ENCODE data around the gene KLHL6. TPM values are rescaled to one million over a fixed set of nuclear protein-coding genes. Genes with fewer than 3 reads are reported as not detected.

KLHL6 gene
- total RNA-seq, 1 donor from 2014 or later: 46.1 TPM

DNA sequence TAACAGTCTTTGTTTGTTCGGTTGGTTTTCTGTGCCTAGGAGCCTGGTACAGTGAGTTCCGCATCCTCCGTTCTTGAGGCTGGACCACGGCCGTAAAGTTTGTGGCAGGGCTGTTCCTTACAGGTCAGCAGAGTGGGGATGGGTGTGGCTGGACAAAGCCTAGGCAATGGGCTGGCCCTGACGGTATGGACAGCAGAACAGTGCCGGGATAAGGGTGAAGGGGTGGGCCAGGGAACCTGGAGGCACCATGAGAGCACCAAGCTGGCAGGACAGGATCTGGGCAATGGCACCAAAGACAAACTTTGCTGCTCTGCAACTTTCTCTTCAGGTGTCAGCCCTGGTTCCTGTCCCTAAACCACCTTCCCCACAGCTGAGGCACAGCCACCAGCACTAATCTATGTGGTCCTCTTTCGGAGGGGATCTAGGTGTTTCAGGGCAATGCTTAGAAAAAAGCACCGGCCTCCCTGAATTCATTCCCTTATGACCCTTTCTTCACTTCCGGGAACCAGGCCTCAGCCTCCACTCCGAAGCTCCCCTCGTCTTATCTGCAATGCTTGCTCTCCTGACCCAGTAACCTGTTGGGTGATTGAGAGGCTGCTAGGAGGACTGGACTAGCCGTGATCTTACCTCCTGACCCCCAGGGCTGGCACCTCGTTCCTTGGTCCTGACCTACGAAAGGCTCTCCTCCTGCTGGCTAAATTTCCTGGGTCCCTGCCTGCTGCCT lies 54.4 kb downstream of the KLHL6 start:
- H3K27me3 Mint-ChIP-seq (ENCODE audit: unreplicated experiment): peaks cover 1% of the 10 kb centered on the region
- H3K4me3 Mint-ChIP-seq (ENCODE audit: unreplicated experiment): peak overlapping the region; percentile 60
- no peak for DNase-seq (ENCODE audit: low spot score)
- peaks cover 74% of the 10 kb centered on the region for H3K36me3 Mint-ChIP-seq (ENCODE audit: low read depth, unreplicated experiment)
- peaks cover 3% of the 10 kb centered on the region for H3K4me1 Mint-ChIP-seq (ENCODE audit: unreplicated experiment)
- TF ChIP-seq, protein P1, sequence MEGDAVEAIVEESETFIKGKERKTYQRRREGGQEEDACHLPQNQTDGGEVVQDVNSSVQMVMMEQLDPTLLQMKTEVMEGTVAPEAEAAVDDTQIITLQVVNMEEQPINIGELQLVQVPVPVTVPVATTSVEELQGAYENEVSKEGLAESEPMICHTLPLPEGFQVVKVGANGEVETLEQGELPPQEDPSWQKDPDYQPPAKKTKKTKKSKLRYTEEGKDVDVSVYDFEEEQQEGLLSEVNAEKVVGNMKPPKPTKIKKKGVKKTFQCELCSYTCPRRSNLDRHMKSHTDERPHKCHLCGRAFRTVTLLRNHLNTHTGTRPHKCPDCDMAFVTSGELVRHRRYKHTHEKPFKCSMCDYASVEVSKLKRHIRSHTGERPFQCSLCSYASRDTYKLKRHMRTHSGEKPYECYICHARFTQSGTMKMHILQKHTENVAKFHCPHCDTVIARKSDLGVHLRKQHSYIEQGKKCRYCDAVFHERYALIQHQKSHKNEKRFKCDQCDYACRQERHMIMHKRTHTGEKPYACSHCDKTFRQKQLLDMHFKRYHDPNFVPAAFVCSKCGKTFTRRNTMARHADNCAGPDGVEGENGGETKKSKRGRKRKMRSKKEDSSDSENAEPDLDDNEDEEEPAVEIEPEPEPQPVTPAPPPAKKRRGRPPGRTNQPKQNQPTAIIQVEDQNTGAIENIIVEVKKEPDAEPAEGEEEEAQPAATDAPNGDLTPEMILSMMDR (IDR thresholded peaks at IDR 0.05; ENCODE audit: unreplicated experiment): no peak
- H3K27ac Mint-ChIP-seq (ENCODE audit: unreplicated experiment): no peak overlapping the region
- no peaks in the 10 kb centered on the region for H3K9me3 Mint-ChIP-seq (ENCODE audit: unreplicated experiment)

DNA sequence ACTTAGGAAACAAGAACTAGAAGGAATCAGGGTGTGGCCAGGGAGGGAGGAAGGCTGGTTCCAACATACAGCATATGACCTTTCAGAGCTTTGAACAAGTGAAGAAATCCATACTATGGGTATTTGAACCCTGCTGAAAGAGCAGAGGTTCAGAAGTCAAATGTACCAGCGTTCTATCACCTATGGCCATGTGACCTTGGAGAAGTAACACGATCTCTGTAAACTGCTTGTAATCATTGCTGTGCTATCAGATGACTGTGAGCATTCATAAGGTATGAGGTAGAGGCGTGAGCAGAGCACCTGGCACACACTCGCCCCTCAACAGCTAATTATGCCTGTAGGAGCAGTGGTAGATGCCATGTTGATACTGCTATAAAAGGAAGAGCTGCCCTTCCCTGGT lies 55.2 kb downstream of the KLHL6 start:
- H3K4me1 Mint-ChIP-seq (ENCODE audit: unreplicated experiment): peaks cover 3% of the 10 kb centered on the region
- H3K9me3 Mint-ChIP-seq (ENCODE audit: unreplicated experiment): no peaks in the 10 kb centered on the region
- H3K27me3 Mint-ChIP-seq (ENCODE audit: unreplicated experiment): peaks cover 1% of the 10 kb centered on the region

DNA sequence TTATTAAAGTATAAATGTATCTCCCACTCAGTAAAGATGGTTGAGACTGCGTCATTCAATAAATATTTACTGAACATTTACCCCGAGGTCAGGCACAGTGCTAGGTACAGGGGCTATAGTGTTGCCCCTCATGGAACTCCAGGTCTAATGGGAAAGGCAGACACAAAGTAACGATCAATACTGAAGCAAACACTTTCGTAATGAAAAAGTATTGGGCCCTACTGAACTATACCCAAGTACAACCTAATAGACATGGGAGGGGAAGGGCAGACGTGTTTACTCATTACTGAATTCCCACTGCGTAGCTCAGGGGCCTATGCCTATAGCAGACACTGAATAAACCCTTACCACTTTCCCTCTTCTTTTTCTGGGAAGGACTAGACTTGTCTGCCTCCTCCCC lies 56.9 kb downstream of the KLHL6 start:
- no peaks in the 10 kb centered on the region for H3K9me3 Mint-ChIP-seq (ENCODE audit: unreplicated experiment)
- H3K4me1 Mint-ChIP-seq (ENCODE audit: unreplicated experiment): peaks cover 14% of the 10 kb centered on the region
- DNase-seq (ENCODE audit: low spot score): no peak
- H3K36me3 Mint-ChIP-seq (ENCODE audit: low read depth, unreplicated experiment): peaks cover 65% of the 10 kb centered on the region
- no peak overlapping the region for H3K4me3 Mint-ChIP-seq (ENCODE audit: unreplicated experiment)
- H3K27me3 Mint-ChIP-seq (ENCODE audit: unreplicated experiment): peaks cover 1% of the 10 kb centered on the region
- H3K27ac Mint-ChIP-seq (ENCODE audit: unreplicated experiment): no peak overlapping the region
- TF ChIP-seq, protein P1 (IDR thresholded peaks at IDR 0.05; ENCODE audit: unreplicated experiment): no peak

More for the DNA sequence above, 55.2 kb downstream of the KLHL6 start:
- Mint-ChIP-seq H3K36me3 (ENCODE audit: low read depth, unreplicated experiment) (peaks cover 70% of the 10 kb centered on the region), H3K4me3 (ENCODE audit: unreplicated experiment) (no peak overlapping the region), H3K27ac (ENCODE audit: unreplicated experiment) (no peak overlapping the region)
- DNase-seq (ENCODE audit: low spot score): no peak
- TF ChIP-seq, protein P1 (IDR thresholded peaks at IDR 0.05; ENCODE audit: unreplicated experiment): no peak

DNA sequence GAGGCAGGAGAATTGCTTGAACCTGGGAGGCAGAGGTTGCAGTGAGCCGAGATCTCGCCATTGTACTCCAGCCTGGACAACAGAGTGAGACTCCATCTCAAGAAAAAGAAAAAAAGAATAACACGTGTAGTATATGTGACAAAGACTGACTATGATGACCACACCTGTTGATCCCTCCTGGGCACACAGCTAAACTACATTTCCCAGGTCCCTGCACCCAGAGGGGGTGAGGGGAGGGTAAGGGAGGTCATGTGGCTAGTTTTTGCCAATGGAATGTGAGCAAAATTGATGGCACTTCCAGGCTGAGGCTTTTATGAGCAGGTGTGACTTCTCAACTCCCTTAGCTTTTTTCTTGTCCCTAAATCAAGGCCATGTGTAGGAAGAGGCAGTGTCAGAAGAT lies 58.2 kb downstream of the KLHL6 start:
- Mint-ChIP-seq H3K4me1 (ENCODE audit: unreplicated experiment) (peaks cover 20% of the 10 kb centered on the region), H3K9me3 (ENCODE audit: unreplicated experiment) (no peaks in the 10 kb centered on the region), H3K27ac (ENCODE audit: unreplicated experiment) (no peak overlapping the region), H3K36me3 (ENCODE audit: low read depth, unreplicated experiment) (peaks cover 67% of the 10 kb centered on the region), H3K27me3 (ENCODE audit: unreplicated experiment) (peaks cover 1% of the 10 kb centered on the region), H3K4me3 (ENCODE audit: unreplicated experiment) (no peak overlapping the region)
- TF ChIP-seq, protein P1 (IDR thresholded peaks at IDR 0.05; ENCODE audit: unreplicated experiment): no peak
- no peak for DNase-seq (ENCODE audit: low spot score)

DNA sequence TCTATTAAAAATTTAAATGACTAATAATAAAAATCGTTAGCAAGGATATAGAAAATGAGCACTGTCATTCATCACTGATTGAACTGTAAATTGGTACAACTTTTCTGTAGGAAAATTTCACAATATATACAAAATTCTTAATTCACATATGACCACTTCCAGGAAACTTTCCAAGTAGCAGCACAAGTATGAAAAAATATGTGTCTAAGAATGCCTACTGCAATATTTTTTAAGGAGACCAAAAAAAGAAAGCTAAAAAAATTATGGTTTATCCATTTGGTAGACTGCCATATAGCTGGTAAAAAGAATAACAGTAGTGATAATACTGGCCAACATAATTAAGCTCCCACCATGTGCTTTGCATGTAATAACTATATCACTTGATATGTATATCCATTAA lies 59.2 kb downstream of the KLHL6 start:
- Mint-ChIP-seq H3K9me3 (ENCODE audit: unreplicated experiment) (no peaks in the 10 kb centered on the region), H3K4me1 (ENCODE audit: unreplicated experiment) (peaks cover 23% of the 10 kb centered on the region), H3K27ac (ENCODE audit: unreplicated experiment) (no peak overlapping the region), H3K36me3 (ENCODE audit: low read depth, unreplicated experiment) (peaks cover 71% of the 10 kb centered on the region), H3K4me3 (ENCODE audit: unreplicated experiment) (no peak overlapping the region), H3K27me3 (ENCODE audit: unreplicated experiment) (no peaks in the 10 kb centered on the region)
- no peak for DNase-seq (ENCODE audit: low spot score)
- TF ChIP-seq, protein P1 (IDR thresholded peaks at IDR 0.05; ENCODE audit: unreplicated experiment): no peak
